Heart left ventricle (tissue), 16 donors: ENCODE results near the gene FMOD. TPM values are rescaled to one million over a fixed set of nuclear protein-coding genes. Genes with fewer than 3 reads are reported as not detected.

ENCODE experiments used
- ATAC-seq, 4 donors: fragments of 200-7000 bp; cut with Tn5 transposase; one replicate each; pipeline ENCODE4 v1.9.1; 2020 to 2022; ENCODE audit warnings: moderate library complexity in 4 of 4, mild to moderate bottlenecking in 3 of 4, moderate number of reproducible peaks in 1 of 4
- DNase-seq, 5 donors: peaks; one replicate each; pipeline ENCODE4 v3.0.0-alpha.2; 2020
- H3K27ac ChIP-seq, 12 donors: fragments of 200-600 bp; sonication (generic) in 4 of 12; one replicate each; pipeline versions ENCODE4 v1.5.0 to v1.8.0; 2016 to 2022; ENCODE audit warnings: mild to moderate bottlenecking in 2 of 12
- H3K27me3 ChIP-seq, 9 donors: fragments of 200-600 bp; sonication (generic) in 2 of 9; one replicate each; pipeline versions ENCODE4 v1.5.1 to v1.8.0; 2016 to 2022; ENCODE audit warnings: mild to moderate bottlenecking in 3 of 9
- H3K36me3 ChIP-seq, 9 donors: fragments of 200-600 bp; sonication (generic) in 2 of 9; one replicate each; pipeline versions ENCODE4 v1.5.0 to v1.8.0; 2018 to 2022; ENCODE audit warnings: mild to moderate bottlenecking in 2 of 9
- H3K4me1 ChIP-seq, 12 donors: fragments of 200-600 bp; sonication (generic) in 4 of 12; one replicate each; pipeline versions ENCODE4 v1.5.0 to v1.8.0; 2016 to 2022; ENCODE audit warnings: mild to moderate bottlenecking in 3 of 12
- H3K4me3 ChIP-seq, 12 donors: fragments of 200-600 bp; sonication (generic) in 4 of 12; one replicate each; pipeline versions ENCODE4 v1.5.0 to v1.8.0; 2017 to 2022; ENCODE audit warnings: mild to moderate bottlenecking in 9 of 12, moderate library complexity in 4 of 12
- H3K9me3 ChIP-seq, 12 donors: fragments of 200-600 bp; sonication (generic) in 4 of 12; one replicate each; pipeline versions ENCODE4 v1.5.0 to v1.8.0; 2016 to 2022; ENCODE audit warnings: mild to moderate bottlenecking in 1 of 12
- CTCF ChIP-seq, 12 donors: fragments of 200-600 bp; sonication (generic) in 4 of 12; IDR thresholded peaks; one replicate each; pipeline versions ENCODE4 v1.5.0 to v1.8.0; 2018 to 2022; ENCODE audit warnings: antibody characterized with exemption in 12 of 12, mild to moderate bottlenecking in 5 of 12
- POLR2A ChIP-seq, 2 donors: fragments of 450-650 bp; IDR thresholded peaks; one replicate each; pipeline ENCODE4 v1.6.1; 2017; ENCODE audit warnings: antibody characterized with exemption in 2 of 2, mild to moderate bottlenecking in 2 of 2, moderate library complexity in 2 of 2
- WGBS, 4 donors: extraction: QIAGEN DNeasy Blood & Tissue Kit in 2 of 4; methylation state at CpG; one replicate each; pipeline versions ENCODE4 v1.1.5 to v1.1.7; 2013 to 2018; 5-methylcytosine and 5-hydroxymethylcytosine counted together
- intact Hi-C, 10 donors: fragments of 100-400 bp; cut with DNase I; formaldehyde crosslinking; loops; one replicate each; pipeline versions ENCODE4 v1.11.1 to v1.14.2; 2022
- polyA plus RNA-seq, 2 donors: library from polyadenylated mRNA; stranded (reverse); fragments of 200-250 nt; gene quantifications; one replicate each; pipeline ENCODE4 v1.2.3, GENCODE V29; 2013
- total RNA-seq, 9 donors: library from RNA; depleted of rRNA in 2 of 9; stranded (reverse); fragments of >200 nt in 2 of 9; fragmentation: NEBNext Ultra II Directional in 3 of 9; extraction: Animal tissue kit (Norgen Biotek cat#: 25700) in 3 of 9; gene quantifications; one replicate each; pipeline versions ENCODE4 v1.1.0 to v1.2.4, GENCODE V29; 2016 to 2023
- donor health status: ischemic (EF 13 %, LVEDD 7.1; RV severe dilation, severe dysfunction).
- donor health status: healthy with polysubstance abuse.
- donor health status: DM: no; HTN: yes; CAD: no.
- donor health status: DM: no; HTN: no; CAD: no.
- donor health status: ischemic (EF 25% LVEDD 6.9; RV normal size, moderate dysfunction).
- donor health status: ischemic (EF 25% LVEDD 5.7; RV mildly dilated, moderate dysfunction).
- donor health status: healthy.
- donor health status: DM: yes; HTN: yes; CAD: no.
- donor health status: ischemic (EF 35%, LVEDD 5.7; RV mildly dilated, moderate dysfunction).
- donor health status: nonischemic (EF 11% LVEDD 7.7; RV severe dilation, severe dysfunction).
- donor health status: DM: yes; HTN: yes; CAD: no.
- donor health status: PGD.
- donor health status: ischemic (EF 29% LVEDD 5.4; RV normal size, mild dysfunction).
- donor health status: nonischemic (EF 23%, LVEDD 6.1; RV moderate dilation, normal function).

FMOD gene
- total and polyA plus RNA-seq, 11 donors: 3.0 to 33.2 (median 8.1) TPM

DNA sequence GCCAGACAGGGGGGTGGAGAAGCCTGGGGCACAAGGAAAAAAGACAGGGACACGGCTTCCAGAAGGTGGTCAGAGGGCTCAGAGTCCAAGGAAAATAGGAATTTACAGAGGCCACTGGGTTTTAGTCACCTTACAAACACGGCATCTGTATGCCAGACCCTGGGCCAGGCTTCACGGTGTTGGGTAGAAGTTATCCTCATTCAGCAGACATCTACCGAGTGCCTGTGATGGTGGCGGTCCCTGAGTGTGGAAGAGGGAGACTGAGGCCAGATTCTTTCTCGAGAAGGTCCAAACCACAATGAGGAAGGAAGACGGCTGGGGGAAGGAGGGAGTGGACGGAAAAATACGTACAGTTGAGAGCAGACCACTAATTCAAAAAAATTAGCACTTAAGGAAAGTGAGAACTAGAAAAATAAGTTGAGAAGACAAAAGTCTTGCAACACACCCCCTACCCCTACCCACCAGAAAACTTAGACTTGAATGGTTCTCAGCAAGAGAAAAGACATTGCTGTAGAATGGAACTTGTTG is 46.5 kb downstream of the FMOD start:
- no peaks in the 10 kb centered on the region for H3K27me3 ChIP-seq
- peak overlapping the region in 10 of 12 donors; percentile 37 to 100 (median 80) for H3K4me3 ChIP-seq
- no peaks in the 10 kb centered on the region for H3K9me3 ChIP-seq
- no peak for ATAC-seq
- DNase-seq: peak in 1 of 5 donors; percentile 39
- peak overlapping the region; percentile 75 to 100 (median 98) for H3K27ac ChIP-seq
- intact Hi-C loops: no loop called here
- WGBS, 4 donors: 82 to 86% (median 84%) methylated on average over 9 of the region's 9 CpGs
- H3K36me3 ChIP-seq: peaks cover 1 to 27% (median 26%) of the 10 kb centered on the region in 9 donors
- TF ChIP-seq POLR2A (IDR thresholded peaks at IDR 0.05) (no peak), CTCF (IDR thresholded peaks at IDR 0.05) (no peak)
- peaks cover 5 to 48% (median 30%) of the 10 kb centered on the region in 12 donors for H3K4me1 ChIP-seq

DNA sequence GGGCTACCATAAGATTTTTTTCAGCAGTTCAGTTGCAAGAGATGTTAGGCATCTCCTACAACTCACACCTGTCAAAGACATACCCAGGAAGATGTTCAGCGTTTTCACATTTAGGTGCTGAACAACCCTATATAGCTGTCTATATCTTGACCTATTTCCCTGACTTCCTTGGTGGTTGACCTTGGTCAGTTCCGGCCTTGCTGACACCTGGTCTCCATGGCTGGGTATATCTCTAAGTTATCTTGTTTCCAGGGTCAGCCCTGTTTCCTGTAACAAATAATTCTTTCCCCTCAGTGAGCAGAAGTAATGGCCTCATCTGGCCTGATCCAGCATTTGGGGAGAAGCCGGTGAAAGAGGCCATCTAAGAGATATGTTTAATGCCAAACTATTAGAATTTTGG is 48.0 kb downstream of the FMOD start:
- Histone ChIP-seq H3K27me3 (no peaks in the 10 kb centered on the region), H3K9me3 (no peaks in the 10 kb centered on the region), H3K27ac (no peak overlapping the region), H3K4me3 (no peak overlapping the region), H3K4me1 (peaks cover 0 to 32% (median 16%) of the 10 kb centered on the region in 12 donors), H3K36me3 (peaks cover 0 to 12% (median 11%) of the 10 kb centered on the region in 9 donors)
- no peak for DNase-seq
- no peak for ATAC-seq
- WGBS, 4 donors: 72 to 85% (median 83%) methylated on average over 3 of the region's 3 CpGs
- intact Hi-C loops: no loop called here
- TF ChIP-seq POLR2A (IDR thresholded peaks at IDR 0.05) (no peak), CTCF (IDR thresholded peaks at IDR 0.05) (no peak)

DNA sequence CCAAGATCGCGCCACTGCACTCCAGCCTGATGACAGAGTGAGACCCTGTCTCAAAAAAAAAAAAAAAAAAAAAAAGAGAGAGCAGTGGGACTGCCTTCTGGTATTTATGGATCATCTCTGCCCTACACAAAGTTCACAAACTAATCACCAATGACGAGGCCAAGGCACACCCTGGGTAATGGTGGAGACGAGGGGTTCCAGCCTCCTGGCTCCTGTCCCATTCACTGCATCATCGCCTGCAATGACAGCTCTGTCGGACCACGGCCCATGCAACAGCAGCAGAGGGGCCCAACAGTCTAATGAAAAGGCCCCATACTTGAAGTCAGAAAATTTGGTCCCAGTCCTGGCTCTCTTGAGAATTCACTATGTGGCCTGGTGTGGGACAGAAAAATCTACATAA is 48.5 kb downstream of the FMOD start:
- DNase-seq (no peak), ATAC-seq (no peak)
- H3K27ac ChIP-seq: no peak overlapping the region
- H3K36me3 ChIP-seq: peaks cover 0 to 7% (median 6%) of the 10 kb centered on the region in 9 donors
- intact Hi-C loops: no loop called here
- H3K4me3 ChIP-seq: no peak overlapping the region
- TF ChIP-seq POLR2A (IDR thresholded peaks at IDR 0.05): no peak
- no peak for TF ChIP-seq CTCF (IDR thresholded peaks at IDR 0.05)
- WGBS, 4 donors: 93 to 96% (median 94%) methylated on average over 7 of the region's 7 CpGs
- H3K27me3 ChIP-seq: no peaks in the 10 kb centered on the region
- peaks cover 0 to 28% (median 12%) of the 10 kb centered on the region in 12 donors for H3K4me1 ChIP-seq
- no peaks in the 10 kb centered on the region for H3K9me3 ChIP-seq

DNA sequence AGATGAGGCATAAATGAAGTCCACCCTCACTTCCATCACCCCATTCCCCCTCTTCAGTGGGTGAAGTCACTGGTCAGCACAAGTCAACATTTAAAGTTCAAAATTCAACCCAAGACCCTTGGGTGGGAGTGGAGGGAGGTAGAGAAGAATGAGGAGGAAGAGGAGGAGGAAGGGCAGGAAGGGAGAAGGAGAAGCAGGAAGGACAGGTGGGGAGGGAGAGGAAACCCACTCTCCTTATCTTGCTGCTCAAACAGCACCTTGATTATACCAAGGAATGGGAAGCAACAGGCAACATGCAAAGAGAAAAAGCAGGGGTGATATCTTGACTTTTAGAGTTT is 49.6 kb downstream of the FMOD start:
- peaks cover 0 to 6% (median 0%) of the 10 kb centered on the region in 9 donors for H3K36me3 ChIP-seq
- no peaks in the 10 kb centered on the region for H3K27me3 ChIP-seq
- intact Hi-C loops: no loop called here
- peaks cover 0 to 22% (median 7%) of the 10 kb centered on the region in 12 donors for H3K4me1 ChIP-seq
- no peaks in the 10 kb centered on the region for H3K9me3 ChIP-seq
- TF ChIP-seq CTCF (IDR thresholded peaks at IDR 0.05) (no peak), POLR2A (IDR thresholded peaks at IDR 0.05) (no peak)
- no peak for ATAC-seq
- H3K4me3 ChIP-seq: no peak overlapping the region
- no peak overlapping the region for H3K27ac ChIP-seq
- no peak for DNase-seq
